ENCODE data around the gene CLN6. TPM values are rescaled to one million over a fixed set of nuclear protein-coding genes. Genes with fewer than 3 reads are reported as not detected.

Gene CLN6
- 10 to 100 TPM; 28.5 to 40.1 (median 35.0) TPM for polyA plus RNA-seq (ENCODE audit: insufficient read depth in 1 of 5, insufficient read length in 5 of 5, low replicate concordance in 1 of 5)
- long read RNA-seq, donor 1, transcript CLN6-212 (3 exons, 894 nt) = minor isoform, 5 of 33 reads
- long read RNA-seq, donor 1, transcript CLN6-201 (7 exons, 2,243 nt) = major isoform, 12 of 33 reads
- long read RNA-seq, donor 1, partial matches to known transcripts = 14 of 33 reads
- long read RNA-seq, donor 1, other reads (novel, unspliced or antisense) = 0 of 33 reads
- long read RNA-seq, donor 2, transcript CLN6-201 (7 exons, 2,243 nt) = major isoform, 12 of 18 reads
- long read RNA-seq, donor 2, partial matches to known transcripts = 0 of 18 reads
- long read RNA-seq, donor 2, other reads (novel, unspliced or antisense) = 0 of 18 reads
- long read RNA-seq, donor 3, transcript CLN6-212 (3 exons, 894 nt) = major isoform, 5 of 11 reads
- long read RNA-seq, donor 3, partial matches to known transcripts = 0 of 11 reads
- long read RNA-seq, donor 3, other reads (novel, unspliced or antisense) = 0 of 11 reads
- long read RNA-seq, donor 4, partial matches to known transcripts = 0 of 7 reads
- long read RNA-seq, donor 4, other reads (novel, unspliced or antisense) = 0 of 7 reads
- long read RNA-seq, donor 5, transcript CLN6-212 (3 exons, 894 nt) = major isoform, 7 of 16 reads
- long read RNA-seq, donor 5, transcript CLN6-201 (7 exons, 2,243 nt) = minor isoform, 6 of 16 reads
- long read RNA-seq, donor 5, partial matches to known transcripts = 0 of 16 reads
- long read RNA-seq, donor 5, other reads (novel, unspliced or antisense) = 0 of 16 reads
- long read RNA-seq, donor 6, transcript CLN6-201 (7 exons, 2,243 nt) = major isoform, 11 of 19 reads
- long read RNA-seq, donor 6, partial matches to known transcripts = 0 of 19 reads
- long read RNA-seq, donor 6, other reads (novel, unspliced or antisense) = 0 of 19 reads
- long read RNA-seq, donor 7, transcript CLN6-201 (7 exons, 2,243 nt) = major isoform, 12 of 17 reads
- long read RNA-seq, donor 7, partial matches to known transcripts = 0 of 17 reads
- long read RNA-seq, donor 7, other reads (novel, unspliced or antisense) = 0 of 17 reads
- long read RNA-seq, donor 8, transcript CLN6-201 (7 exons, 2,243 nt) = major isoform, 6 of 8 reads
- long read RNA-seq, donor 8, partial matches to known transcripts = 0 of 8 reads
- long read RNA-seq, donor 8, other reads (novel, unspliced or antisense) = 0 of 8 reads

DNA sequence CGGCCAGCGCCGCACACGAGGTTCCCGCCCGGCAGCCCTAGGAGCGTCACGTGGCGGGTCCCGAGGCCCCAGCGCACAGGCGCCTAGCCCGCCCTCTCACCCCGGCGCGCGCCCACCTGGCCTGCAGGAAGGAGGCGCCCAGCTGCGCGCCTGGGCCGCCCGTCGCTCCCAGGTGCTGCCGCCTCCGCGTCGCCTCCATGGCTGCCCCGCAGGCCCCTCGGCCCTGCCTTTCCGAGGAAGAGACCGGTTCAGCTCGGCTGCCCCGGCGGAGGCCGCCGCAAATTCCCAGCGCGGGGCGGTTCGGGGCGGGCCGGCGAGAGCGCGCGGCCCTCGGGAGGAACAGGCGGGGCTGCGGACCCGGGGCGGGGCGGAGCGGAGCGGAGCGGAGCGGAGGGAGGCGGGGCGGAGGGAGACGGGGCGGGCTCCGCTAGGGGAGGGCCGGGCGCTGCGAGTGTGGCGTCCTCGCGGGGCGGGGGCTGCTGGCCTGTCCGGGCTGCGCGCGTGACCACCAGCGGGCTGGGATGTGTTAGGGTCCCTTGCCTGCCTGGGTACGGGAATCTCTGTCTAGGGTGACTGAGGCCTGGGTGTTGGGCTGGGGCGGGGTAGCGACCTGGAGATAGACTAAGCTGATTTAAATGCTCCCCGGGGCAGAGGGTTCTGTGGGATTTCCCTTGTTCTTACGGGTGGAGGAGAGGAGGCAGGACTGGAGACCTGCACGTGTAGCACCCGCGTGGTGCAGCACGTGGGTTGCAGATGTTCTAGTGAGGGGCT, at the start of gene CLN6:
Gene CLN6 (minus strand): TSS at position 343 of the 771 bp plus-strand sequence. CDS start 144 bp downstream, at position 199.
- DNase-seq = peak; percentile 81 to 82

DNA sequence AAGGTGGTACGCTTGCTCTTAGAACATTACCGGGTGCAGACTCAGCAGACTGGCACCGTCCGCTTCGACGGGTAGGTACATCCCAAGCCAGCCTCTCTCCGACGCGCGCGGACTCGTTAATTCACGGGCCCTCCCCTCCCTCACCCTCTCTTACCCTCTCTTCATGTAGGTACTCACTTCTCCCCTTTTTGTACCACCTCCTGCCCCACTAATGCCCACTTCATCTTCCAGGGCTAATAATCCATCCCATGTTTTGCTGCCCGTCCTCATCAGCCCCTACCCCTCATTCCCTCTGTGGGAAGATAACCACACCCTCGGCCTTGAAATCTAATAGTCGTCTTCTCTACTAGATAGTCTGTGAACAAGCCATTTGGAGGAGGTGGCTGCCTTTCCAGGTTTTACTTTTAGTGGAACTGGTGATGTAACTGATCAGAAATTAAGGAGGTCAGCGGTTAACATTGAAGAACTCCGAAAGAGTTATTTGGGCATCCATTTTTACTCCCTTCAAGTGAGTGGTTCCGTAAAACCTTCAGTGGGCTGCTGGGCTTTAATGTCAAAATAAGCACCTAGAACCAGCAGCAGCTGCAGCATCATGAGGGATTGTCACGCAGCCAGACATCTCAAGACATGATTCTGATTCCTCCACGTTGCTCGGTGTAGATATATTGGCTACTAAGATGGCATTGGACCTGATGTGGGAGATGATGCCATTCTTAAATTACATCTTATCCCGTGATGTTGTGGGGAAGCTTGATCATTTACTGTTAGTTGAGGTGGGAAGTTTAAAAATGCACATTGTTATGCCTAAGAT, 49.3 kb upstream of the CLN6 start:
- DNase-seq = no peak

DNA sequence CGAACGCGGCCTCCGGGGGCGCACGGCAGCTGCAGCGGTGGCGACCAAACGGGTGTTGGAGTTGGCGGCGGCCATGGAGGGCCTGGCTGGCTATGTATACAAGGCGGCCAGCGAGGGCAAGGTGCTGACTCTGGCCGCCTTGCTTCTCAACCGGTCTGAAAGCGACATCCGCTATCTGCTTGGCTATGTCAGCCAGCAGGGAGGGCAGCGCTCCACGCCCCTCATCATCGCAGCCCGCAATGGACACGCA, 48.7 kb upstream of the CLN6 start:
- DNase-seq = no peak

DNA sequence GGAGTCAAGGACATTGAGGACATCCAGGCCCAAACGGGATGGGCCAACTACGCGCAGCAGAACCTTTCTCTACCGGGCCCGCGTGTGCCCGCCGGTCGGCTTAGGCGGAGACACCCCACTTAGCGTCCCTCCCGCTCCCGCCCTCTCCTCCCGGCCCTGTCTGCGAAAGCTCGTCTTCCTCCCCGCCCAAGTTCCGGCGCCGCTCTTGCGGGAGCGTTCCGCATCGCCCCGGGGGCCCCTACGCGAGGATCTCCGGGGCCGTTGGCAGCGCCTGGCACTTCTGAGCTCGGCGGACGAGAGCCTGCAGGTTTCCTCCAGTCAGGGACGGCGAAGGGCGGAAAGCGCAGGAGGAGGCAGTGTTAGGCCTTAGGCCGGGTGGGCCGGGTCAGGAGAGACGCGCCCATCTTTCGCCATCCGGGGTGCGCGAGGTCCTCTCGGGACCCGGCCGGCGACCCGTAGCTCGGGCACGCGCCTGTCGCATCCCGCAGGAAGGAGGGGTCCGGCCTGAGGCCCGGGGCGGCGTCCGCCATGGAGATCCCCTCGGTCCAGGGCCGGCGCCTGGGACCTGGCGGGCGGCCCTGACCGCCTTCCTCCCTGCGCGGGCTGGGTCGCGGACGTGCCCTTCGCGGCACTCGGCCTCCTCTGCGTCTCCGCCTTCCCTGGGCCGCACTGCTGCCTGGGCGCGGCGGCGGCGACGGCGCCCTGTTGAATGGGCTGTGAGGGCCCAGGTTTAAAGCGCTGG, 48.2 kb upstream of the CLN6 start, which contains the start of gene FEM1B:
Gene FEM1B (plus strand): TSS at position 143 of the 742 bp plus-strand sequence. CDS start 673 bp downstream, outside the sequence.
- DNase-seq = peak; percentile 94 to 95

- no peak for DNase-seq
These were observed 47.6 kb upstream of the CLN6 start for GRCh38 chr15:68277131-68277602.

DNA sequence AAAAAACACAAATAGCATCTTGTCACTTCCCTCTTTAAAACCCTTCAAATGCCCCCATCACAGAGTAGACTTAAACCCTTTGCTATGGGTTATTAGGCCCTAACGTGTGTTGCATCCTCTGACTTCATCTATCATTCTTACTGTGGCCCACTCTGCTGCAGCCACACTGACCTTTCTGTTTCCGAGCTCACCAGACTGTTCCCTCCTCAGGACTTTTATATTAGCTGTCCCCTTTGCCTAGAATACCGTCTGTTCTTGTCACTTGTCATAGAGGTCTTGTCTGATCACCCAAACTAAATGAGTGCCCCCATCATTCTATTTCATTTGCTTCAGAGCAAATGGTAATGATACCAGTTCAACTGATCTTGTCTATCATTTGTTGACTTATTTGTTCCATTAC, 47.1 kb upstream of the CLN6 start:
- DNase-seq = no peak

GRCh38 chr15:68275165-68275746, 45.7 kb upstream of the CLN6 start:
- no peak for DNase-seq

GRCh38 chr15:68274201-68274848, 44.8 kb upstream of the CLN6 start:
- DNase-seq = no peak

DNA sequence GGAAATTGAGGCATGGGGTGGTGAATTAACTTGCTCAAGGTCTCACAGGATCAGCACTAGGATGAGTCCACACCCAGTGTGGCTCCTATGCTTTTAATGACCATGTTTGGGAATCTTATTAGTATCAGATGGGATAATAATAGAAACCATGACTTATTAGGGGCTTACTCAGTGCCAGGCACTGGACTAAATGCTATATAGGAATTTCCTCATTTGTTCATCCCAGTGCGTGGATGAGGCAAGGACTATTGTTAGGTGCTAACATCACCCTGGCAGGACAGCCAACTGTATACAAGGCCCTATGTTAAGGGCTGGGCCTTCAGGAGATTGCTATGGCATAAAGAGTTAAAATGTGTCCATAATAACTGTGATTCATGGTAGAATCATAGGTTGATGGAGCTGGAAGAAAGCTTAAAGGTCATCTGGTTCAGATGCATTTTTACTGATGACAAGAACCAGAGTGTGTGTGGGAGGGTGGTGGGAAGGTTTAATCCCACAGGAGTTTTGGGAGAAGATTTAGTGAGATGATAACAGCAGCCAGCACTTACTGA, 43.3 kb upstream of the CLN6 start:
- no peak for DNase-seq

DNA sequence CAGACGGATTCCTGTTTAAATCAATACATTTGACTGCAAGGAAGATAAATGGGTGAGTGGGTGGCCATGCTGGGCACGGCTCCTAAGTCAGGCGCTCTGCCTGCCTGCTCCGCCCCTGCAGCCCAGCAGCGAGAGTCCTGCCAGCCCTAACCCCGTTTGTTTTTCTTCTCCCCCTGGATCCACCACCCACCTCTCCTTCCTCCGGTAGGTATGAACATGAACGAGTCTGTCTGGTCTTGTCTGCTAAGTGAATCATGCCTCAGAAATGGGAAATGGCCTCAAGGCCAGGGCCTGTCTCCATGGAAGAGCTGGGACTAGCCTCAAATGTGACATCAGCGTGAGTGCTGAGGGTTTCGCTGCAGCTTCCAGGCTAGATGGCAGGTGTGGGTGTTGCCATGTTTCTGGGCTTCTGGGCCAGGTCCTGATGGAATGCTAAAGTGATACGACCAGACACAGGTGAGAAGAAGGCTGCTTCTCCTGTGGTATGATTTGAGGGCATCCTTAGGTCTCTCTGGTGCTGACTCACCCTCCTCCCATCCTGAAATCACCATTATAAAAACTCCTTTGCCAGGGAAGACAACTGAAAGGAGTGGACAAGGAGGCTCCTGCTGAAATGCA, 42.4 kb upstream of the CLN6 start:
- DNase-seq = no peak

DNA sequence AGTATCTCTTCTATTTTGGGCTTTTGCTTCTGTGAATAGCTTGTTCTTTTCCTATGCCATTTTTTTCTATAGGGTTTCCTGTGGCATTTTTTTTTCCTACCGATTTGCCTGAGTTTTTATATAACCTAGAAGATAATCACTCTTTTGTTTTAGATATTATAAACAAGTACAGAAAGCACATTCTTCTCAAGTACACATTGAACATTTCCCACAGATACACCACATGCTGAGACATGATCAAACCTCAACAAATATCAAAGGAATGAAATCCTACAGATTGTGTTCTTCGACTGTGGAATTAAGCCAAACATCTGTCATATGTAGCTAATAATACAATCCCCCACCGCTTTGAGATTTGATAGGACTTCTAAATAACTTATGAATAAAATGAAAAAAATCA, 38.9 kb upstream of the CLN6 start:
- no peak for DNase-seq

DNA sequence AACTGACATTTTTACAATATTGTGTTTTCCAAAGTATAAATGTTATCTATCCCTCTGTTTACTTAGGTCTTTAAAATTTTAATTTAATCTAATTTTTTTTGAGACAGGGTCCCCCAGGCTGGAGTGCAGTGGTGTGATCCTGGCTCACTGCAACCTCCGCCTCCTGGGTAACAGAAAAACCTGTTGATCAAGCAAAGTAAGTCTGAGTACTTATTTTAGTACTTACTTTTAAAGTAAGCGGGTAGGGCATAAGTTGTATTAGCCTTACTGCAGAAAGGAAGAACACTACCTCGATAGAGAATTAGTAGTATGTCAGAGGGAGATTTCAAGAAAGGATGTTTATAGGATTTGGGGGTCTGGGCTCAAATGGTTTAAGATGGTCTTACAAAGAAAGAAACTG, 36.1 kb upstream of the CLN6 start:
- DNase-seq = no peak

- DNase-seq = no peak
These were observed 35.6 kb upstream of the CLN6 start for GRCh38 chr15:68265081-68265480.

DNA sequence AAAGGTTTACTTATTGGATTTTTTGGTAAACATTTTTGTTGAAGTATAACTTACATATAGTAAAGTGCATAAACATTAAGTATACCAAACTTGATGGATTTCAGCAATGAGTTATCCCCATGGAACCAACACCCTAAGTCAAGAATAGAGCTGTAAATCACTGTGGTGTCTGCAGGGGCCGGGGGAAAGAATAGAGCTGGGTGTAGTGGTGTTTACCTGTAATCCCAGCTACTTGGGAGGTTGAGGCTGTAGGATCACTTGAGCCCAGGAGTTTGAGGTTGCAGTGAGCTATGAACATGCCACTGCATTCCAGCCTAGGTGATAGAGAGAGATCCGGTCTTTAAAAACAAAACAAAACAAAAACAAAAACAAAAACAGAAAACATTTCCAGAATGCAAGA, 34.8 kb upstream of the CLN6 start:
- no peak for DNase-seq

GRCh38 chr15:68262514-68263356, 33.2 kb upstream of the CLN6 start:
- no peak for DNase-seq

GRCh38 chr15:68261980-68262379, 32.5 kb upstream of the CLN6 start:
- DNase-seq = no peak

DNA sequence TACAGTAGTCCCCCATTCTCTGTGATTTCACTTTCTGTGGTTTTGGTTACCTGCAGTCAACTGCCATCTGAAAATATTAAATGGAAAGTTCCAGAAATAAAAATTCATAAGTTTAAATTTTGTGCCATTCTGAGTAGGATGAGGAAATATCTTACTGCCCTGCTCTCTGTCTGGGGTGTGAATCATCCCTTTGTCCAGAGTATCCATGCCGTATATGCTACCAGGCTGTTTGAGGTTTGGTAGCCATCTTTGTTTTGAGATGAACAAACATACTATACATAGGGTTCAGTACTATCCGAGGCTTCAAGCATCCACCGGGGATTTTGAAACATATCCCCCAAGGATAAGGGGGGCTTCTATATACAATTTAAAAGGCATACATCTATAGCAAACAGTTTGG, 31.7 kb upstream of the CLN6 start:
- DNase-seq = no peak
